Endothelial cell of umbilical vein (primary cell): ENCODE results near the gene APOM. TPM values are rescaled to one million over a fixed set of nuclear protein-coding genes. Genes with fewer than 3 reads are reported as not detected.

Source experiments
- BruUV-seq: library from RNA; stranded (reverse); fragments of 400-500 nt; replicated peaks from 2 replicates; lab custom pipeline; 2021; lab: Mats Ljungman, UMichigan
- CTCF ChIA-PET: fragments of 300-600, 350-600 bp; sonication (Branson Sonifier 250); formaldehyde crosslinking; loops from one replicate; lab custom pipeline; 2021; ENCODE audit warnings: antibody characterized with exemption, inconsistent platforms; lab: Charles Lee
- POLR2A ChIA-PET: fragments of 300-600, 350-600 bp; sonication (Branson Sonifier 250); formaldehyde crosslinking; loops from one replicate; lab custom pipeline; 2021; ENCODE audit warnings: antibody characterized with exemption, inconsistent platforms; lab: Charles Lee
- DNase-seq: peaks from one replicate; pipeline ENCODE4 v3.0.0-alpha.2; 2011; ENCODE audit warnings: low read depth, low spot score
- FAIRE-seq: peaks from 2 replicates; lab custom pipeline; 2011; peaks lifted over from hg19 to GRCh38; lab: Jason Lieb, UNC
- H2AFZ ChIP-seq: 2 replicates; pipeline ENCODE4 v1.6.0; 2012; ENCODE audit warnings: low read depth, low read length, control low read depth, inconsistent platforms
- H3K27ac ChIP-seq: 2 replicates; pipeline ENCODE4 v1.5.1; 2011; ENCODE audit warnings: low read depth, mild to moderate bottlenecking, control low read depth, low read length, moderate library complexity; ENCODE audit not compliant: insufficient read depth
- H3K27me3 ChIP-seq, 2 experiments: 2 replicates each; pipeline versions ENCODE4 v1.6.0 to v1.6.1; 2011; ENCODE audit warnings: low read length in 2 of 2, mixed read lengths in 1 of 2; ENCODE audit not compliant: control insufficient read depth in 2 of 2, insufficient read depth in 2 of 2
- H3K36me3 ChIP-seq, 2 experiments: 2 replicates in 1 of 2; 3 replicates in 1 of 2; pipeline ENCODE4 v1.5.1; 2011; ENCODE audit warnings: low read length in 2 of 2, mild to moderate bottlenecking in 1 of 2, moderate library complexity in 1 of 2; ENCODE audit not compliant: control insufficient read depth in 2 of 2, insufficient read depth in 2 of 2; ENCODE audit errors: extremely low read depth in 1 of 2
- H3K4me1 ChIP-seq: 3 replicates; pipeline ENCODE4 v1.5.1; 2011; ENCODE audit warnings: mild to moderate bottlenecking, low read length; ENCODE audit not compliant: control insufficient read depth, insufficient read depth; ENCODE audit errors: extremely low read depth
- H3K4me2 ChIP-seq: 2 replicates; pipeline ENCODE4 v1.6.1; 2011; ENCODE audit warnings: low read length, control low read depth, mixed read lengths; ENCODE audit not compliant: insufficient read depth
- H3K4me3 ChIP-seq, 3 experiments: fragments of 200-600 bp in 1 of 3; sonication (generic), shearing (Covaris generic) in 1 of 3; replicated peaks in 1 of 3; 2 replicates each; pipeline ENCODE4 v1.5.1; 2011 to 2016; ENCODE audit warnings: control low read depth in 3 of 3, low read length in 3 of 3, mild to moderate bottlenecking in 2 of 3, inconsistent platforms in 1 of 3, low read depth in 1 of 3, moderate library complexity in 1 of 3; ENCODE audit not compliant: insufficient read depth in 1 of 3
- H3K79me2 ChIP-seq: 2 replicates; pipeline ENCODE4 v1.6.0; 2012; ENCODE audit warnings: low read length, inconsistent platforms; ENCODE audit not compliant: control insufficient read depth, insufficient read depth
- H3K9ac ChIP-seq: replicated peaks from 2 replicates; pipeline ENCODE3; 2011; ENCODE audit warnings: low read length, control low read depth; ENCODE audit not compliant: insufficient read depth; ENCODE audit errors: extremely low read depth
- H3K9me1 ChIP-seq: replicated peaks from 3 replicates; pipeline ENCODE4 v1.6.0; 2011; ENCODE audit warnings: mild to moderate bottlenecking, low read length; ENCODE audit not compliant: control insufficient read depth, insufficient read depth; ENCODE audit errors: extremely low read depth
- H3K9me3 ChIP-seq: replicated peaks from 2 replicates; pipeline ENCODE4 v1.5.1; 2012; ENCODE audit warnings: low read length, inconsistent platforms; ENCODE audit not compliant: control insufficient read depth, insufficient read depth
- H4K20me1 ChIP-seq: replicated peaks from 2 replicates; pipeline ENCODE3; 2011; ENCODE audit warnings: mild to moderate bottlenecking, low read length; ENCODE audit not compliant: control insufficient read depth, insufficient read depth; ENCODE audit errors: extremely low read depth
- CTCF ChIP-seq, 2 donors: IDR thresholded peaks; 1 replicate in 1 of 2; 2 replicates in 1 of 2; pipeline ENCODE4 v1.5.1; 2011; ENCODE audit warnings: low read length in 2 of 2, mild to moderate bottlenecking in 2 of 2, moderate library complexity in 2 of 2, control low read depth in 1 of 2, inconsistent platforms in 1 of 2, low read depth in 1 of 2; ENCODE audit not compliant: insufficient read depth in 1 of 2; ENCODE audit errors: extremely low read depth in 1 of 2
- EZH2 ChIP-seq: IDR thresholded peaks from 2 replicates; pipeline ENCODE4 v1.6.1; 2012; ENCODE audit warnings: borderline replicate concordance, low read depth, mild to moderate bottlenecking, moderate library complexity, low read length, inconsistent platforms; ENCODE audit not compliant: severe bottlenecking
- FOS ChIP-seq: IDR thresholded peaks from 2 replicates; pipeline ENCODE4 v1.6.1; 2011; ENCODE audit warnings: mild to moderate bottlenecking, low read length, moderate library complexity, borderline replicate concordance; ENCODE audit not compliant: insufficient read depth
- GATA2 ChIP-seq: IDR thresholded peaks from 2 replicates; pipeline ENCODE4 v1.7.0; 2011; ENCODE audit warnings: low read depth, mild to moderate bottlenecking, moderate library complexity, mixed read lengths, low read length; ENCODE audit not compliant: insufficient read length, insufficient read depth
- JUN ChIP-seq: IDR thresholded peaks from 2 replicates; pipeline ENCODE4 v1.6.1; 2011; ENCODE audit warnings: borderline replicate concordance, low read depth; ENCODE audit not compliant: insufficient read length, insufficient read depth
- MAX ChIP-seq: IDR thresholded peaks from 2 replicates; pipeline ENCODE4 v1.6.1; 2011; ENCODE audit not compliant: insufficient read depth, insufficient read length
- MYC ChIP-seq: IDR thresholded peaks from one replicate; pipeline ENCODE4 v1.6.1; 2011; ENCODE audit warnings: mild to moderate bottlenecking, low read depth, low read length
- POLR2A ChIP-seq: IDR thresholded peaks from 2 replicates; pipeline ENCODE4 v1.6.1; 2012; ENCODE audit warnings: low read depth, mild to moderate bottlenecking, control low read depth, low read length
- POLR2AphosphoS5 ChIP-seq: IDR thresholded peaks from 2 replicates; pipeline ENCODE4 v1.6.1; 2012; ENCODE audit warnings: low read depth, mild to moderate bottlenecking, control low read depth, low read length, moderate library complexity; ENCODE audit not compliant: insufficient read depth
- dilution Hi-C: fragments of 300-500 bp; cut with MboI; formaldehyde crosslinking; loops from one replicate; pipeline ENCODE4 v1.15.0; 2019; ENCODE audit warnings: low sequenced_read_pairs; ENCODE audit not compliant: extremely low pct_ligation_motif_present
- intact Hi-C: fragments of 100-400 bp; cut with micrococcal nuclease; formaldehyde crosslinking; loops from one replicate; pipeline ENCODE4 v1.10.0; 2022
- polyA plus RNA-seq, 4 experiments: library from polyadenylated mRNA; depleted of rRNA in 3 of 4; stranded (reverse) in 3 of 4; unstranded in 1 of 4; fragments of >200 nt; gene quantifications; 2 replicates each; pipeline versions ENCODE4 v1.2.1 to v1.2.3, GENCODE V29; 2011 to 2012; ENCODE audit warnings: missing spikeins in 1 of 4
- total RNA-seq: library from RNA; stranded (reverse); gene quantifications from 2 replicates; pipeline ENCODE4 v1.2.3, GENCODE V29; 2021

The APOM gene
- total and polyA plus RNA-seq, 2 donors (not counting 3 experiments of a cell fraction or from before 2014, with no cell fraction given): 2.5 TPM; not detected in 1

GRCh38 chr6:31610968-31611367, 44.7 kb upstream of the APOM start:
- Histone ChIP-seq H3K9ac (no peak overlapping the region), H3K9me3 (no peaks in the 10 kb centered on the region), H3K36me3 (no peaks in the 10 kb centered on the region), H4K20me1 (no peaks in the 10 kb centered on the region), H3K9me1 (no peaks in the 10 kb centered on the region), H2AFZ (no peak overlapping the region), H3K4me1 (no peaks in the 10 kb centered on the region), H3K27ac (no peak overlapping the region), H3K79me2 (no peaks in the 10 kb centered on the region), H3K4me2 (no peak overlapping the region), H3K27me3 (peaks cover 0 to 3% of the 10 kb centered on the region in 2 experiments), H3K4me3 (no peak overlapping the region)
- no peak for DNase-seq
- POLR2A ChIA-PET: no interaction called here
- dilution Hi-C loops: no loop called here
- no peak for TF ChIP-seq JUN
- TF ChIP-seq POLR2AphosphoS5: no peak
- TF ChIP-seq MYC: no peak
- no peak for TF ChIP-seq POLR2A
- no peak for TF ChIP-seq CTCF (IDR thresholded peaks at IDR 0.05; ENCODE audit: extremely low read depth in 1 of 2, insufficient read depth in 1 of 2, low read depth in 1 of 2, low read length in 2 of 2)
- no peak for TF ChIP-seq FOS
- TF ChIP-seq EZH2: no peak
- no peak for TF ChIP-seq MAX
- no peak for TF ChIP-seq GATA2
- no peak for FAIRE-seq
- no TSS peak for BruUV-seq
- CTCF ChIA-PET: interaction anchor here (0.7 to 2.1 kb wide), 4 partner anchors 9 to 60 kb away, joined by 4 to 10 read pairs (median 6); no protein-coding TSS in a partner anchor
- intact Hi-C loops: no loop called here
